ENCODE measurements around the gene TAPBPL. TPM values are rescaled to one million over a fixed set of nuclear protein-coding genes. Genes with fewer than 3 reads are reported as not detected.
A peak's percentile ranks its signal among the peaks of the same experiment; 100 is the strongest.

Gene TAPBPL
- total and polyA plus RNA-seq, 2 of the 13 experiments (the other 11 are each of a cell fraction or from before 2014, with no cell fraction given), result 10.0 to 14.5 TPM

DNA sequence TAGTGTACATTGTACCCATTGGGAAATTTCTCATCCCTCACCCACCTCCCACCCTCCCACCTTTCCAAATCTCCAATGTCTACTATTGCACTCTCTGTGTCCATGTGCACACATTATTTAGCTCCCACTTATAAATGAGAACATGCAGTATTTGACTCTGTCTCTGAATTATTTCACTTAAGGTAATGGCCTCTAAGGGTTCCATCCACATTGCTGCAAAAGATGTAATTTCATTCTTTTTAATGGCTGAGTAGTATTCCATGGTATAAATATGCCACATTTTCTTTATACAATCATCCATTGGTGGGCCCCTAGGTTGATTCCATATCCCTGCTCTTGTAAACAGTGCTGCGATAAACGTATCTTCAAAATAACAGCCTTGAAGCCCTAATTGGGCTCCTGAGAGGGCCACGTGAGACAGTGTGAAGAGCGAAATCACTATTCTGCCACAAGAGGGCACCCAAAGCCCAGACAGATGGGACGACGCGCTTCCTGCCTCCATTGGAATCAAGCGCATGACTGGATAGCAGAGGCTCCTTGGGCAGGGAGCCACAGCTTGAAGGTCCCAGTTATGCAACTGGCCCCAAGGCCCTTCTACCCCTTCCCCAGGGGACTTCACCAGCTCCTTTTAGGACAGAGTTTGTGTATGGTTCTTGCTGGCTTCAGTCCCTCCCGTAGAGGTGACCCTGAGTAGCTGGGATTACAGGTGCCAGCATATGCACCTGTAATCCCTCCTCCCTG is 28.4 kb upstream of the TAPBPL start (continued):
- TF ChIP-seq CBFB (CRISPR knock-in tag; IDR thresholded peaks at IDR 0.05) (peak; percentile 54; the same call in 1 of the 2 replicates), SETDB1 (CRISPR knock-in tag; IDR thresholded peaks at IDR 0.05; ENCODE audit: borderline replicate concordance) (0 out of 2 replicates have a peak, but pooled peaks have one; percentile 62), MIER2 (CRISPR knock-in tag; IDR thresholded peaks at IDR 0.05) (0 out of 2 replicates have a peak, but pooled peaks have one; percentile 22), ZSCAN29 (CRISPR knock-in tag; conservative IDR thresholded peaks at IDR 0.05) (no peak), SALL1 (CRISPR knock-in tag; IDR thresholded peaks at IDR 0.05) (peak; percentile 65), ZNF274 (CRISPR knock-in tag; IDR thresholded peaks at IDR 0.05) (no peak), STAT5B (CRISPR knock-in tag; IDR thresholded peaks at IDR 0.05) (no peak), MXD4 (CRISPR knock-in tag; IDR thresholded peaks at IDR 0.05) (no peak), ARNT (IDR thresholded peaks at IDR 0.05) (no peak), ZNF296 (CRISPR knock-in tag; conservative IDR thresholded peaks at IDR 0.05) (no peak), ZFP82 (CRISPR knock-in tag; IDR thresholded peaks at IDR 0.05; ENCODE audit: borderline replicate concordance) (no peak), ZNF20 (CRISPR knock-in tag; IDR thresholded peaks at IDR 0.05) (no peak), ETV6 (CRISPR knock-in tag; conservative IDR thresholded peaks at IDR 0.05) (no peak), ZNF430 (CRISPR knock-in tag; IDR thresholded peaks at IDR 0.05) (no peak)
- TF ChIP-seq, protein P1, sequence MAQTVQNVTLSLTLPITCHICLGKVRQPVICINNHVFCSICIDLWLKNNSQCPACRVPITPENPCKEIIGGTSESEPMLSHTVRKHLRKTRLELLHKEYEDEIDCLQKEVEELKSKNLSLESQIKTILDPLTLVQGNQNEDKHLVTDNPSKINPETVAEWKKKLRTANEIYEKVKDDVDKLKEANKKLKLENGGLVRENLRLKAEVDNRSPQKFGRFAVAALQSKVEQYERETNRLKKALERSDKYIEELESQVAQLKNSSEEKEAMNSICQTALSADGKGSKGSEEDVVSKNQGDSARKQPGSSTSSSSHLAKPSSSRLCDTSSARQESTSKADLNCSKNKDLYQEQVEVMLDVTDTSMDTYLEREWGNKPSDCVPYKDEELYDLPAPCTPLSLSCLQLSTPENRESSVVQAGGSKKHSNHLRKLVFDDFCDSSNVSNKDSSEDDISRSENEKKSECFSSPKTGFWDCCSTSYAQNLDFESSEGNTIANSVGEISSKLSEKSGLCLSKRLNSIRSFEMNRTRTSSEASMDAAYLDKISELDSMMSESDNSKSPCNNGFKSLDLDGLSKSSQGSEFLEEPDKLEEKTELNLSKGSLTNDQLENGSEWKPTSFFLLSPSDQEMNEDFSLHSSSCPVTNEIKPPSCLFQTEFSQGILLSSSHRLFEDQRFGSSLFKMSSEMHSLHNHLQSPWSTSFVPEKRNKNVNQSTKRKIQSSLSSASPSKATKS (CRISPR knock-in tag; IDR thresholded peaks at IDR 0.05), result no peak
- TF ChIP-seq, protein P2, sequence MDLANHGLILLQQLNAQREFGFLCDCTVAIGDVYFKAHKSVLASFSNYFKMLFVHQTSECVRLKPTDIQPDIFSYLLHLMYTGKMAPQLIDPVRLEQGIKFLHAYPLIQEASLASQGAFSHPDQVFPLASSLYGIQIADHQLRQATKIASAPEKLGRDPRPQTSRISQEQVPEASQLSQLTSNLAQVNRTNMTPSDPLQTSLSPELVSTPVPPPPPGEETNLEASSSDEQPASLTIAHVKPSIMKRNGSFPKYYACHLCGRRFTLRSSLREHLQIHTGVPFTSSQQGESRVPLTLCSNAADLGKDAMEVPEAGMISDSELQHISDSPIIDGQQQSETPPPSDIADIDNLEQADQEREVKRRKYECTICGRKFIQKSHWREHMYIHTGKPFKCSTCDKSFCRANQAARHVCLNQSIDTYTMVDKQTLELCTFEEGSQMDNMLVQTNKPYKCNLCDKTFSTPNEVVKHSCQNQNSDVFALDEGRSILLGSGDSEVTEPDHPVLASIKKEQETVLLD (CRISPR knock-in tag; IDR thresholded peaks at IDR 0.05; ENCODE audit: low read depth), result no peak
- TF ChIP-seq, protein P3, sequence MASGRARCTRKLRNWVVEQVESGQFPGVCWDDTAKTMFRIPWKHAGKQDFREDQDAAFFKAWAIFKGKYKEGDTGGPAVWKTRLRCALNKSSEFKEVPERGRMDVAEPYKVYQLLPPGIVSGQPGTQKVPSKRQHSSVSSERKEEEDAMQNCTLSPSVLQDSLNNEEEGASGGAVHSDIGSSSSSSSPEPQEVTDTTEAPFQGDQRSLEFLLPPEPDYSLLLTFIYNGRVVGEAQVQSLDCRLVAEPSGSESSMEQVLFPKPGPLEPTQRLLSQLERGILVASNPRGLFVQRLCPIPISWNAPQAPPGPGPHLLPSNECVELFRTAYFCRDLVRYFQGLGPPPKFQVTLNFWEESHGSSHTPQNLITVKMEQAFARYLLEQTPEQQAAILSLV (CRISPR knock-in tag; IDR thresholded peaks at IDR 0.05; ENCODE audit: borderline replicate concordance), result no peak
- TF ChIP-seq, protein P4, sequence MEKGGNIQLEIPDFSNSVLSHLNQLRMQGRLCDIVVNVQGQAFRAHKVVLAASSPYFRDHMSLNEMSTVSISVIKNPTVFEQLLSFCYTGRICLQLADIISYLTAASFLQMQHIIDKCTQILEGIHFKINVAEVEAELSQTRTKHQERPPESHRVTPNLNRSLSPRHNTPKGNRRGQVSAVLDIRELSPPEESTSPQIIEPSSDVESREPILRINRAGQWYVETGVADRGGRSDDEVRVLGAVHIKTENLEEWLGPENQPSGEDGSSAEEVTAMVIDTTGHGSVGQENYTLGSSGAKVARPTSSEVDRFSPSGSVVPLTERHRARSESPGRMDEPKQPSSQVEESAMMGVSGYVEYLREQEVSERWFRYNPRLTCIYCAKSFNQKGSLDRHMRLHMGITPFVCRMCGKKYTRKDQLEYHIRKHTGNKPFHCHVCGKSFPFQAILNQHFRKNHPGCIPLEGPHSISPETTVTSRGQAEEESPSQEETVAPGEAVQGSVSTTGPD (CRISPR knock-in tag; IDR thresholded peaks at IDR 0.05), result no peak
- TF ChIP-seq, protein P5, sequence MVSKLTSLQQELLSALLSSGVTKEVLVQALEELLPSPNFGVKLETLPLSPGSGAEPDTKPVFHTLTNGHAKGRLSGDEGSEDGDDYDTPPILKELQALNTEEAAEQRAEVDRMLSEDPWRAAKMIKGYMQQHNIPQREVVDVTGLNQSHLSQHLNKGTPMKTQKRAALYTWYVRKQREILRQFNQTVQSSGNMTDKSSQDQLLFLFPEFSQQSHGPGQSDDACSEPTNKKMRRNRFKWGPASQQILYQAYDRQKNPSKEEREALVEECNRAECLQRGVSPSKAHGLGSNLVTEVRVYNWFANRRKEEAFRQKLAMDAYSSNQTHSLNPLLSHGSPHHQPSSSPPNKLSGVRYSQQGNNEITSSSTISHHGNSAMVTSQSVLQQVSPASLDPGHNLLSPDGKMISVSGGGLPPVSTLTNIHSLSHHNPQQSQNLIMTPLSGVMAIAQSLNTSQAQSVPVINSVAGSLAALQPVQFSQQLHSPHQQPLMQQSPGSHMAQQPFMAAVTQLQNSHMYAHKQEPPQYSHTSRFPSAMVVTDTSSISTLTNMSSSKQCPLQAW (CRISPR knock-in tag; IDR thresholded peaks at IDR 0.05), result no peak
- TF ChIP-seq, protein P6, sequence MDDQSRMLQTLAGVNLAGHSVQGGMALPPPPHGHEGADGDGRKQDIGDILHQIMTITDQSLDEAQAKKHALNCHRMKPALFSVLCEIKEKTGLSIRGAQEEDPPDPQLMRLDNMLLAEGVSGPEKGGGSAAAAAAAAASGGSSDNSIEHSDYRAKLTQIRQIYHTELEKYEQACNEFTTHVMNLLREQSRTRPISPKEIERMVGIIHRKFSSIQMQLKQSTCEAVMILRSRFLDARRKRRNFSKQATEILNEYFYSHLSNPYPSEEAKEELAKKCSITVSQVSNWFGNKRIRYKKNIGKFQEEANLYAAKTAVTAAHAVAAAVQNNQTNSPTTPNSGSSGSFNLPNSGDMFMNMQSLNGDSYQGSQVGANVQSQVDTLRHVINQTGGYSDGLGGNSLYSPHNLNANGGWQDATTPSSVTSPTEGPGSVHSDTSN (CRISPR knock-in tag; IDR thresholded peaks at IDR 0.05; ENCODE audit: borderline replicate concordance), result no peak

Data from HepG2 (cell line).